ENCODE measurements around the gene NEK9.
"Not testable (repeated sequence)": the region's sequence is repeated elsewhere in the genome, so short reads cannot be mapped to it uniquely, and the experiment has no call there.

The NEK9 gene

DNA sequence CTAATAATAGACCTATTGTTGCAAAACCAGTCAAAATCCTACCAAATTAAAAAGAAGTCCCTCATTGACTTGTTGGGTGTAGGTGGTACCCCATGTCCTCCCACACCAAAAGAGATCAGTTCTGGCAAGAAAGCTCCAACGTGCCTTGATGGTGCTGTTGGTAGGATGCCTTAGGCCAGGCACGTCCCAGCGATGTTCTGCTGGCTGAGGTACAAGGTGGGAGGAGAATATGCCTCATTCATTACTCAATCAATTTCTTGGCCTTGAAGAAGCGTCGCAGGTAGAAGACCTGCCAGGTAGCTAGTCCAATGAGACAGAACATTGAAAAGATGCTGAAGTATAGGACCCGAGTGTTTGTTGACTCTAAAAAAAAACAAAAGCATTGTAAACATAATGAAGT lies 7.8 kb upstream of the NEK9 start:
- DNase-seq (no peak), ATAC-seq (no peak)
- Mint-ChIP-seq H3K9me3 (no peaks in the 10 kb centered on the region), H3K27ac (no peak overlapping the region), H3K4me1 (peaks cover 27% of the 10 kb centered on the region), H3K4me3 (no peak overlapping the region), H3K27me3 (no peaks in the 10 kb centered on the region), H3K36me3 (ENCODE audit: low read depth) (peaks cover 39% of the 10 kb centered on the region)

GRCh38 chr14:75133597-75133996 lies 6.7 kb upstream of the NEK9 start:
- Mint-ChIP-seq H3K9me3 (no peaks in the 10 kb centered on the region), H3K4me1 (peaks cover 23% of the 10 kb centered on the region), H3K4me3 (no peak overlapping the region), H3K27me3 (no peaks in the 10 kb centered on the region), H3K36me3 (ENCODE audit: low read depth) (peaks cover 39% of the 10 kb centered on the region), H3K27ac (no peak overlapping the region)
- ATAC-seq = no peak
- DNase-seq = no peak

DNA sequence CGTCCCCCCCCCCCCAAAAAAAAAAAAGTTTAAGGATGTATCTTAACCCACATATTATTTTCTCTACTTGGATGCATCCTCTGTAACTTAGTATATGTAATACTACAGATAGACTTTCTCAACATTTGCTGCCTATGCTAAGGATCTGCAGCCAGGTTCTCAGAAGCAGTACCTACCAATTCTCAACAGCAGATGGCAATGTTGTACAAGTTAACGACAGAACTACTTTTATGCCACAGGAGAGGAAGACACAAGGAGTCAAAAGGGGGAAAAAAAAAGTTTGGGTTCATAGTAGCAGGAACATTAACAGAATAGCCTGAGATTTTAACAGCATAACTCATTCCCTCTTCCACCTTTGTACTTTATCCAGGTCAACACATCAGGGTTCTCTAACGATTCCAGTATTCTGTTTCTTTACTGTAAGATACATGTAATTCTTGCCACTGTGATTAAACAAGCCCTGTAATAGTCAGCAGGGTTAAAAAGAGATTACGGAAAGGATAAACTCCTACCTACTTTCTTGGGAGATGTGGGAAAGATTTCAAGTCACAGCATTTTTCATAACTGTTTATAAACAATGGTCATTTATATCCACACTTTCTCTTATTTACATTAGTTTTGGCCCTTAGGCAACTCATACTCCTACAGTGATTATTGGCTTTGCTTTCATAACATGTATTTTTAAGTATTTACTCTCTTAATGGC lies 5.7 kb upstream of the NEK9 start:
- DNase-seq = peak; percentile 42
- H3K4me1 Mint-ChIP-seq = peaks cover 23% of the 10 kb centered on the region
- peaks cover 41% of the 10 kb centered on the region for H3K36me3 Mint-ChIP-seq (ENCODE audit: low read depth)

GRCh38 chr14:75128596-75128990 lies 1.7 kb upstream of the NEK9 start:
- no peaks in the 10 kb centered on the region for H3K9me3 Mint-ChIP-seq
- H3K4me3 Mint-ChIP-seq = peak overlapping the region; percentile 93
- ATAC-seq (no peak), DNase-seq (no peak)
- peaks cover 49% of the 10 kb centered on the region for H3K4me1 Mint-ChIP-seq
- peaks cover 28% of the 10 kb centered on the region for H3K36me3 Mint-ChIP-seq (ENCODE audit: low read depth)
- no peaks in the 10 kb centered on the region for H3K27me3 Mint-ChIP-seq
- H3K27ac Mint-ChIP-seq = peak overlapping the region; percentile 47

More for the DNA sequence above, 5.7 kb upstream of the NEK9 start:
- Mint-ChIP-seq H3K9me3 (no peaks in the 10 kb centered on the region), H3K27me3 (no peaks in the 10 kb centered on the region), H3K4me3 (no peak overlapping the region), H3K27ac (peak overlapping the region; percentile 60)
- no peak for ATAC-seq

DNA sequence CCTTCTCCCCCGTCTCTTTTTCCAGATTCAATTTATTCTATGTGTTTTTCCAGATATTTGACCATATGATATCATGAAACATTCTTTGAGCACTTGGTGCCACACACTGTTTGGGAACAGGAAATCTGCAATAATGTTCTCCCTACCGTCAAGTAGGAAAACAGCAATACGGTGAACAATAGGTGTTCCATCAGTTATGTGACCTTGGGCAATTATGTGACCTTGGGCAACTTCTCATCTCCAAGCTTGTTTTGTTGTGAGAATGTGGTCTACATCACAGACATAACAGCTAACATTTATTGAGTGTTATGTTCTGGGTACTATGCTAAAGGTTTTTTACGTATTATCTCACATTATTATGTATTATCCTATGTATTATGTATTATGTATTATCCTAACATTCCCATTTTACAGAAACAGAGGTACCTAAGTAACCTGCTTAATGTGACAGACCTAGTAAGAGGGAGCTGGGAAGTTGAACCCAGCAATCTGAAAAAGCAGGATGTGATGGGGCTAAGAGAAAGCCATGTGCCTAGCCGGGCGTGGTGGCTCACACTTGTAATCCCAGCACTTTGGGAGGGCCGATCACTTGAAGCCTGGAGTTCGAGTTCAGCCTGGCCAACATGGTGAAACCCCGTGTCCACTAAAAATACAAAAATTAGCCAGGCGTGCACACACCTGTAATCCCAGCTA lies 1.2 kb upstream of the NEK9 start:
- DNase-seq (no peak), ATAC-seq (no peak)
- H3K36me3 Mint-ChIP-seq (ENCODE audit: low read depth) = peaks cover 23% of the 10 kb centered on the region
- H3K9me3 Mint-ChIP-seq = no peaks in the 10 kb centered on the region
- H3K27me3 Mint-ChIP-seq = no peaks in the 10 kb centered on the region
- H3K4me1 Mint-ChIP-seq = peaks cover 50% of the 10 kb centered on the region
- peak overlapping the region; percentile 95 for H3K27ac Mint-ChIP-seq
- peak overlapping the region; percentile 93 for H3K4me3 Mint-ChIP-seq

DNA sequence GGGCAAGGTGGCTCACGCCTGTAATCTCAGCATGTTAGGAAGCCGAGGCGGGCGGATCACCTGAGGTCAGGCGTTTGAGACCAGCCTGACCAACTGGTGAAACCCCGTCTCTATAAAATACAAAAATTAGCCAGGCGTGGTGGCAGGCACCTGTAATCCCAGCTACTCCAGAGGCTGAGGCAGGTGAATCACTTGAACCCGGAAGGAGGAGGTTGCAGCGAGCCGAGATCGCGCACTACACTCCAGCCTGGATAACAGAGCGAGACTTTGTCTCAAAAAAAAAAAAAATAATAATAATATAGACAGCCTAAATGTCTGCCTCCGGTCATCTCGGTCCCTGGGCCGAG lies 599 bp upstream of the NEK9 start:
- not testable (repeated sequence) for H3K27me3 Mint-ChIP-seq, H3K9me3 Mint-ChIP-seq, DNase-seq, ATAC-seq
- Mint-ChIP-seq H3K4me1 (peaks cover 44% of the 10 kb centered on the region), H3K4me3 (peak overlapping the region; percentile 93), H3K27ac (peak overlapping the region; percentile 95), H3K36me3 (ENCODE audit: low read depth) (peaks cover 19% of the 10 kb centered on the region)

- peak overlapping the region; percentile 93 for H3K4me3 Mint-ChIP-seq
- H3K27me3 Mint-ChIP-seq = no peaks in the 10 kb centered on the region
- H3K27ac Mint-ChIP-seq = peak overlapping the region; percentile 95
- H3K9me3 Mint-ChIP-seq = no peaks in the 10 kb centered on the region
- ATAC-seq (no peak), DNase-seq (no peak)
- peaks cover 19% of the 10 kb centered on the region for H3K36me3 Mint-ChIP-seq (ENCODE audit: low read depth)
- H3K4me1 Mint-ChIP-seq = peaks cover 49% of the 10 kb centered on the region
Measured at GRCh38 chr14:75126121-75126544, 715 bp downstream of the NEK9 start.

DNA sequence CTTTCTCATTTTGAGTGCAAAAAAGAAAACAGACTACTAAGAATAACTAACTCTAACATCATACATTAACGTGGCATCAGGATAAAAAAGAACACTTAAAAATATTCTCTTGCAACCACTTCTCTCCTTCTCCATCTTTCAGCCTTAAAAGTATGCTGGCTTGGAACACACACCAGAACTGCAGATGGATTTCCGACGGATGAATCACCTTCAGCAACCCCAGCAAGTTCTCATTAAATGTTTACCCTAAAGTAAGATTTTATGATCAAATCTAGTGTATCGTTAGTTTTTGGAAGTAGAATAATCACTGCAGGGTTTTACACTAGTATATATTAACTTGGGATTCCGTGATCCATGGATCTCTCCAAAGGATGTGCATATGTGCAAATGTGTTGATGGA lies 1.2 kb downstream of the NEK9 start:
- Mint-ChIP-seq H3K27me3 (no peaks in the 10 kb centered on the region), H3K9me3 (no peaks in the 10 kb centered on the region), H3K4me1 (peaks cover 52% of the 10 kb centered on the region), H3K27ac (peak overlapping the region; percentile 95), H3K4me3 (peak overlapping the region; percentile 93), H3K36me3 (ENCODE audit: low read depth) (peaks cover 19% of the 10 kb centered on the region)
- DNase-seq (no peak), ATAC-seq (no peak)

GRCh38 chr14:75123991-75124390 lies 2.9 kb downstream of the NEK9 start:
- no peak for DNase-seq
- peaks cover 55% of the 10 kb centered on the region for H3K4me1 Mint-ChIP-seq
- H3K36me3 Mint-ChIP-seq (ENCODE audit: low read depth) = peaks cover 28% of the 10 kb centered on the region
- no peak for ATAC-seq
- H3K27ac Mint-ChIP-seq = peak overlapping the region; percentile 72
- peak overlapping the region; percentile 38 for H3K4me3 Mint-ChIP-seq
- H3K9me3 Mint-ChIP-seq = no peaks in the 10 kb centered on the region
- H3K27me3 Mint-ChIP-seq = no peaks in the 10 kb centered on the region

DNA sequence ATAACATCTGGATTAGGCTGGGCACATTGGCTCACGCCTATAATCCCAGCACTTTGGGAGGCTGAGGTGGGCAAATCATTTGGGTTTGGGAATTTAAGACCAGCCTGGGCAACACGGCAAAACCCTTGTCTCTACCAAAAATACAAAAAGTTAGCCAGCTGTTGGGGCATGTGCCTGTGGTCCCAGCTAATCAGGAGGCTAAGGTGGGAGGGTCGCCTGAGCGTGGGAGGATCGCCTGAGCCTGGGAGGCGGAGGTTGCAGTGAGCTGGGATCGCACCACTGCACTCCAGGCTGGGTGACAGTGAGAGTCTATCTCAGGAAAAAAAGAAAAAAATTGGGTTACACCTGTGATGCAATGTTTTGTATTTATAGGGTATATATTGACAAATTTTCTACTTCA lies 5.3 kb downstream of the NEK9 start:
- Mint-ChIP-seq H3K4me3 (no peak overlapping the region), H3K36me3 (ENCODE audit: low read depth) (peaks cover 35% of the 10 kb centered on the region), H3K4me1 (peaks cover 43% of the 10 kb centered on the region), H3K9me3 (no peaks in the 10 kb centered on the region), H3K27ac (no peak overlapping the region), H3K27me3 (no peaks in the 10 kb centered on the region)
- no peak for ATAC-seq
- DNase-seq = no peak

- Mint-ChIP-seq H3K4me3 (no peak overlapping the region), H3K27ac (no peak overlapping the region), H3K27me3 (no peaks in the 10 kb centered on the region), H3K4me1 (peaks cover 37% of the 10 kb centered on the region), H3K36me3 (ENCODE audit: low read depth) (peaks cover 33% of the 10 kb centered on the region), H3K9me3 (no peaks in the 10 kb centered on the region)
- no peak for DNase-seq
- no peak for ATAC-seq
Measured at GRCh38 chr14:75120541-75121291, 6.1 kb downstream of the NEK9 start.

- Mint-ChIP-seq H3K9me3 (no peaks in the 10 kb centered on the region), H3K4me3 (no peak overlapping the region), H3K27ac (no peak overlapping the region), H3K4me1 (peaks cover 21% of the 10 kb centered on the region), H3K27me3 (no peaks in the 10 kb centered on the region), H3K36me3 (ENCODE audit: low read depth) (peaks cover 36% of the 10 kb centered on the region)
- DNase-seq (no peak), ATAC-seq (no peak)
Measured at GRCh38 chr14:75119056-75119455, 7.8 kb downstream of the NEK9 start.

DNA sequence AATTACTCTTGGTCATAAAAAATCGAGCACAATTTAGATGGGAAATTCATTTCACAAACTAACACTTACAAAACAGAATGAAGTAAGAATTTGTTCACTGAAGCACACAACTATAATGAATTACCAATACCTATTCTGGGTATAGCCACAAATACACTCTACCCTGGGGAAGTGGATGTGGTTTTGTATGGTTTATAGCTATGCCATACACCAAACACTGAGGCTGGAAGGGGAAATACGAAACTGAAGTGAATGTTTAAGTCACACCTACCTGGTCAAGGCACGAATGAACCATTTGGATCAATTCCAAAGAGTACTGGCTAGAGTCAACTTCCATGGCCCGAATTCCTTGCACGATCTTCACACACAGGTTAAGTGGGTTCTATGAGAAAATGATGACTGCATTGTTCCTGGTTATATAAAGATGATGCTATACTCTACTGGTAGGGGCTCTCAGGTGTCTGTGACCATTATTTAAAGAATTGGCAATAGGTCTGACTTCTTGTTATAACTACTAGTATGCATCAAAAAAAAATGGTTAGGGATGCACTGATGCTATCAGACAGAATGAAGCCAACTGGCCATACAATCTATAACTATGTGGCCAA lies 12.8 kb downstream of the NEK9 start:
- ATAC-seq (no peak), DNase-seq (no peak)
- Mint-ChIP-seq H3K4me3 (no peak overlapping the region), H3K9me3 (no peaks in the 10 kb centered on the region), H3K27ac (no peak overlapping the region), H3K36me3 (ENCODE audit: low read depth) (peaks cover 49% of the 10 kb centered on the region), H3K27me3 (no peaks in the 10 kb centered on the region), H3K4me1 (peaks cover 4% of the 10 kb centered on the region)

GRCh38 chr14:75109877-75110276 lies 17.0 kb downstream of the NEK9 start:
- Mint-ChIP-seq H3K4me3 (no peak overlapping the region), H3K4me1 (peaks cover 4% of the 10 kb centered on the region), H3K36me3 (ENCODE audit: low read depth) (peaks cover 57% of the 10 kb centered on the region), H3K27ac (no peak overlapping the region), H3K9me3 (no peaks in the 10 kb centered on the region), H3K27me3 (no peaks in the 10 kb centered on the region)
- DNase-seq (no peak), ATAC-seq (no peak)
